Lower leg skin (tissue), 4 donors: Measurements from ENCODE around the gene CSRP2. TPM values are rescaled to one million over a fixed set of nuclear protein-coding genes. Genes with fewer than 3 reads are reported as not detected.

ENCODE experiments used
- DNase-seq, 2 donors: peaks; one replicate each; pipeline ENCODE4 v3.0.0-alpha.2; 2019; ENCODE audit warnings: low spot score in 2 of 2
- H3K4me3 ChIP-seq: fragments of 200-600 bp; sonication (generic); 2 replicates; pipeline ENCODE4 v1.5.1; 2017; ENCODE audit warnings: mild to moderate bottlenecking, low read depth; ENCODE audit not compliant: poor library complexity, severe bottlenecking
- CTCF ChIP-seq, 3 donors: fragments of 450-650 bp; IDR thresholded peaks; one replicate each; pipeline ENCODE4 v1.5.1; 2016; ENCODE audit warnings: antibody characterized with exemption in 3 of 3, mild to moderate bottlenecking in 3 of 3, moderate library complexity in 2 of 3
- POLR2A ChIP-seq, 2 donors: fragments of 450-650 bp; IDR thresholded peaks; one replicate each; pipeline ENCODE4 v1.6.1; 2016 to 2017; ENCODE audit warnings: antibody characterized with exemption in 2 of 2, mild to moderate bottlenecking in 1 of 2, moderate library complexity in 1 of 2
- WGBS, 2 donors: methylation state at CpG; one replicate each; pipeline ENCODE4 v1.1.5; 2018; 5-methylcytosine and 5-hydroxymethylcytosine counted together
- intact Hi-C: fragments of 100-400 bp; cut with DNase I; formaldehyde crosslinking; loops from one replicate; pipeline ENCODE4 v1.15.0; 2023; ENCODE audit warnings: low total_unique reads
- total RNA-seq, 4 donors: library from RNA; depleted of rRNA; stranded (reverse); fragments of >200 nt; gene quantifications; one replicate each; pipeline ENCODE4 v1.1.0, GENCODE V29; 2016

CSRP2 gene
- total RNA-seq, 4 donors from 2014 or later = 7.2 to 33.2 (median 14.3) TPM

- 80 to 89% methylated on average over 4 of the region's 4 CpGs for WGBS, 2 donors
- intact Hi-C loops = no loop called here
- TF ChIP-seq CTCF (IDR thresholded peaks at IDR 0.05) (no peak), POLR2A (IDR thresholded peaks at IDR 0.05) (no peak)
- no peak for DNase-seq
- no peak overlapping the region for H3K4me3 ChIP-seq
Measured at GRCh38 chr12:76909290-76909689, 30.5 kb upstream of the CSRP2 start.

DNA sequence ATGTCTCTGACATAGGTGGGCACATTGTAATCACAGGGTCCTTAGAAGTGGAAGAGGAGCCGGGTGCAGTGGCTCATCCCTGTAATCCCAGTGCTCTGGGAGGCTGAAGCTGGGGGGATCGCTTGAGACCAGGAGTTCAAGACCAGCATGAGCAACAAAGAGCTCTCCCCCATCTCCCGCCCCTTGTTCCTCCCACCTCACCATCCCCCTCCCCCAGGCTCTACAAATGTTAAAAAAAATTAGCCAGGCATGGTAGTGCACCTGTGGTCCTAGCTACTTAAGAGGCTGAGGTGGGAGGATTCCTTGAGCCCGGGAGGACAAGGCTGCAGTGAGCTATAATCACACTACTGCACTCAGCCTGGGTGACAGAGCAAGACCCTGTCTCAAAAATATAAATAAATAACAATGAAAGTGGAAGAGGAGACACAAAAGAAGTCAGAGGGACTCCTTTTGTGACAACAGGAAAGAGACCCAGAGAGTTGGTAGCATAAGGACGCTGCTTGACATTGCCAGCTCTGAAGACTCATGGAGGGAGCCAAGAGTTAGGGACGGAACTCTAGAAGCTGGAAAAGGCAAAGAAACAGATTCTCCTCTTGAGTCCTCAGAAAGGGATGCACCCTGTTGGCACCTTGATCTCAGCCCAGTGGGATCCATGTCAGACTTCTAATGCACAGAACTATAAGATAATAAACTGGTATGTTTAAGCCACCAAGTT lies 29.6 kb upstream of the CSRP2 start:
- 69 to 82% methylated on average over 5 to 6 of the region's 6 CpGs for WGBS, 2 donors
- intact Hi-C loops = no loop called here
- TF ChIP-seq CTCF (IDR thresholded peaks at IDR 0.05) = no peak
- no peak for TF ChIP-seq POLR2A (IDR thresholded peaks at IDR 0.05)
- no peak overlapping the region for H3K4me3 ChIP-seq
- no peak for DNase-seq

- no peak for TF ChIP-seq CTCF (IDR thresholded peaks at IDR 0.05)
- TF ChIP-seq POLR2A (IDR thresholded peaks at IDR 0.05) = no peak
- 63 to 65% methylated on average over 4 of the region's 4 CpGs for WGBS, 2 donors
- no peak for DNase-seq
- H3K4me3 ChIP-seq = no peak overlapping the region
- intact Hi-C loops = no loop called here
Measured at GRCh38 chr12:76901628-76902380, 23.0 kb upstream of the CSRP2 start.

- DNase-seq = no peak
- no peak for TF ChIP-seq POLR2A (IDR thresholded peaks at IDR 0.05)
- TF ChIP-seq CTCF (IDR thresholded peaks at IDR 0.05) = no peak
- H3K4me3 ChIP-seq = no peak overlapping the region
- 94 to 96% methylated on average over 2 of the region's 2 CpGs for WGBS, 2 donors
- intact Hi-C loops = no loop called here
Measured at GRCh38 chr12:76899522-76899921, 20.7 kb upstream of the CSRP2 start.

- 18 to 28% methylated on average over 1 of the region's 1 CpG for WGBS, 2 donors
Measured at GRCh38 chr12:76898442-76898841, 19.6 kb upstream of the CSRP2 start.

More at GRCh38 chr12:76898442-76898841, 19.6 kb upstream of the CSRP2 start:
- intact Hi-C loops = no loop called here
- no peak overlapping the region for H3K4me3 ChIP-seq
- DNase-seq = no peak
- TF ChIP-seq CTCF (IDR thresholded peaks at IDR 0.05) (no peak), POLR2A (IDR thresholded peaks at IDR 0.05) (no peak)
